PC-9 (cell line): ENCODE data around the gene SORBS2.

Experiments
- CTCF ChIP-seq: fragments of 200-600 bp; sonication (generic); conservative IDR thresholded peaks from 2 replicates; pipeline ENCODE4 v1.6.1; 2017; ENCODE audit warnings: mixed run types, antibody characterized with exemption, mild to moderate bottlenecking, moderate library complexity
- EZH2 ChIP-seq: fragments of 200-600 bp; sonication (generic); IDR thresholded peaks from 2 replicates; pipeline ENCODE4 v1.8.0; 2017; ENCODE audit warnings: antibody characterized with exemption, low read depth

- no peak for TF ChIP-seq CTCF
- no peak for TF ChIP-seq EZH2
These were observed 68.1 kb downstream of the SORBS2 start for GRCh38 chr4:185743722-185744487.
